Measurements from ENCODE around the gene BLACAT1.

DNA sequence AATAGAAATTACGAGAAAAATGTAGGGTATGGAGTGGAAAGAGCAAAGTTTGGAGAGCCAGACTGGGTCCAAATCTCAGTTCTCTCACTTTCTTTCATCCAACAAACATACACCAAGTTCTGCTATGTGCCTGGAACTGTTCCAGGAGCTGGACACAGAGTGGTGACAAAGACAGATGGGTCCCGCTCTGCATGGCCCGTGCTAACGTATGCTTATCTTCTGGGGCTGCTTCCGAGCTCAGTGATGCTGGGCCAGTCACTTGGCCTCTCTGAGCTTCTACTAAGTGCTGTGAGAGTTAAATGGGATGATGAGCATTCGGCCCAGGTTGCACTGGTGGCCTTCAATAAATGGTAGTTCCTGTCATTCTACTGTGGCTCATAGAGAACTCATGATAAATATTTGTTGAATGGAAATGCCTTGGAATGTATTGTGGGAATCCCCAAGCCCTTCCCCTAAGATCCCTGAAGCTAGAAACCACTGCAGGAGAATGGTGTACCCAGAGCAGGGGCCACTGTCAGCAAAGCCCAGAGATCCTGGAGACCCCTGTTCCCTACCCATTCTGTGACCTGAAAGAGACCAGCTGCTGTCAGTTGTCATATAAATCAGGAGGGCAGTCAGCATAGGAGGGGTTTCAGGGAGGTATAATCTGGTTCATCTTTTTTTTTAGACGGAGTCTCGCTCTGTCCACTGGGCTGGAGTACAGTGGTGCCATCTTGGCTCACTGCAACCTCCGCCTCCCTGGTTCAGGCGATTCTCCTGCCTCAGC is 37.8 kb downstream of the BLACAT1 start:
- TF ChIP-seq, protein P1, sequence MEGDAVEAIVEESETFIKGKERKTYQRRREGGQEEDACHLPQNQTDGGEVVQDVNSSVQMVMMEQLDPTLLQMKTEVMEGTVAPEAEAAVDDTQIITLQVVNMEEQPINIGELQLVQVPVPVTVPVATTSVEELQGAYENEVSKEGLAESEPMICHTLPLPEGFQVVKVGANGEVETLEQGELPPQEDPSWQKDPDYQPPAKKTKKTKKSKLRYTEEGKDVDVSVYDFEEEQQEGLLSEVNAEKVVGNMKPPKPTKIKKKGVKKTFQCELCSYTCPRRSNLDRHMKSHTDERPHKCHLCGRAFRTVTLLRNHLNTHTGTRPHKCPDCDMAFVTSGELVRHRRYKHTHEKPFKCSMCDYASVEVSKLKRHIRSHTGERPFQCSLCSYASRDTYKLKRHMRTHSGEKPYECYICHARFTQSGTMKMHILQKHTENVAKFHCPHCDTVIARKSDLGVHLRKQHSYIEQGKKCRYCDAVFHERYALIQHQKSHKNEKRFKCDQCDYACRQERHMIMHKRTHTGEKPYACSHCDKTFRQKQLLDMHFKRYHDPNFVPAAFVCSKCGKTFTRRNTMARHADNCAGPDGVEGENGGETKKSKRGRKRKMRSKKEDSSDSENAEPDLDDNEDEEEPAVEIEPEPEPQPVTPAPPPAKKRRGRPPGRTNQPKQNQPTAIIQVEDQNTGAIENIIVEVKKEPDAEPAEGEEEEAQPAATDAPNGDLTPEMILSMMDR (IDR thresholded peaks at IDR 0.05), result no peak
- TF ChIP-seq POLR2A (IDR thresholded peaks at IDR 0.05), result no peak
- TF ChIP-seq POLR2AphosphoS5 (IDR thresholded peaks at IDR 0.05), result no peak
